ENCODE measurements around the gene PARD3B. TPM values are rescaled to one million over a fixed set of nuclear protein-coding genes. Genes with fewer than 3 reads are reported as not detected.

PARD3B gene
- total RNA-seq, 1 experiment from 2014 or later = 2.0 TPM

DNA sequence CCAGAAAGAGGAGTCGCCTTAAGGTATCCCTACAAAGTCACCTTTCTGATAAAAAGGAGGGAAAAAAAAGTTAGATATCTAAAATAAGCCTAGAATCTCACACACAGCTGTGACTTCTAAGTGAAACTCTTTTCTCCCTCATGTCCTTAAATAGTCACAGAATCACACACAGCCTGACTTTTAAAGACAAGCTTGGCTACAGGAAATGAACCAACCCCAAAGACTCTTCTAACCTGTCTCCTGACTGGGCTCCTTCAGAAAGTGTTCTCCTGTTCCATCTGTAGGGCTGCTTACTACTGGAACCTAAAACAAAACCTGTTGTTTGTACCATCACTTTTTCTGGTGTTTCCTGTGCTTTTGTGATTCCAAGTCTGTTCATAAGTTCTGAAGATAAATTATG, 1074.3 kb downstream of the PARD3B start:
- no peak for ATAC-seq

More for the DNA sequence above, 1074.3 kb downstream of the PARD3B start:
- H3K9me3 ChIP-seq (ENCODE audit: control insufficient read depth in 1 of 2, insufficient read depth in 1 of 2, low read depth in 1 of 2, low read length in 2 of 2) = no peaks in the 10 kb centered on the region
- H3K27me3 ChIP-seq (ENCODE audit: insufficient read depth, low read length) = no peaks in the 10 kb centered on the region
- H4K20me1 ChIP-seq (ENCODE audit: insufficient read depth) = no peaks in the 10 kb centered on the region
- H3K9ac ChIP-seq (ENCODE audit: low read length) = no peak overlapping the region
- DNase-seq (ENCODE audit: low read depth, low spot score) = no peak
- BruUV-seq (replicated peaks) = no TSS peak
- H3K4me2 ChIP-seq (ENCODE audit: low read length) = no peak overlapping the region
- ChIA-PET RAD21 (ENCODE audit: low non-redundant PET in 1 of 2, low total read pairs in 2 of 2, uncharacterized antibody in 2 of 2, unreplicated experiment in 2 of 2) (no interaction called here), POLR2A (no interaction called here), CTCF (no interaction called here)
- H3K79me2 ChIP-seq (ENCODE audit: insufficient read depth, low read length) = no peaks in the 10 kb centered on the region
- intact Hi-C loops (cut with micrococcal nuclease) = no loop called here
- no peaks in the 10 kb centered on the region for H3K4me1 ChIP-seq (ENCODE audit: control insufficient read depth in 1 of 2, insufficient read depth in 2 of 2, low read length in 2 of 2)
- no peaks in the 10 kb centered on the region for H3K36me3 ChIP-seq (ENCODE audit: control insufficient read depth in 1 of 2, insufficient read depth in 2 of 2, low read length in 2 of 2)
- H3K9me2 ChIP-seq (ENCODE audit: insufficient read depth) = no peaks in the 10 kb centered on the region
- H3K4me3 ChIP-seq (replicated peaks in 1 of 2; ENCODE audit: low read depth in 1 of 2, low read length in 2 of 2) = no peak overlapping the region
- TF ChIP-seq, protein P1, sequence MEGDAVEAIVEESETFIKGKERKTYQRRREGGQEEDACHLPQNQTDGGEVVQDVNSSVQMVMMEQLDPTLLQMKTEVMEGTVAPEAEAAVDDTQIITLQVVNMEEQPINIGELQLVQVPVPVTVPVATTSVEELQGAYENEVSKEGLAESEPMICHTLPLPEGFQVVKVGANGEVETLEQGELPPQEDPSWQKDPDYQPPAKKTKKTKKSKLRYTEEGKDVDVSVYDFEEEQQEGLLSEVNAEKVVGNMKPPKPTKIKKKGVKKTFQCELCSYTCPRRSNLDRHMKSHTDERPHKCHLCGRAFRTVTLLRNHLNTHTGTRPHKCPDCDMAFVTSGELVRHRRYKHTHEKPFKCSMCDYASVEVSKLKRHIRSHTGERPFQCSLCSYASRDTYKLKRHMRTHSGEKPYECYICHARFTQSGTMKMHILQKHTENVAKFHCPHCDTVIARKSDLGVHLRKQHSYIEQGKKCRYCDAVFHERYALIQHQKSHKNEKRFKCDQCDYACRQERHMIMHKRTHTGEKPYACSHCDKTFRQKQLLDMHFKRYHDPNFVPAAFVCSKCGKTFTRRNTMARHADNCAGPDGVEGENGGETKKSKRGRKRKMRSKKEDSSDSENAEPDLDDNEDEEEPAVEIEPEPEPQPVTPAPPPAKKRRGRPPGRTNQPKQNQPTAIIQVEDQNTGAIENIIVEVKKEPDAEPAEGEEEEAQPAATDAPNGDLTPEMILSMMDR (IDR thresholded peaks at IDR 0.05 in 2 of 3, conservative IDR thresholded peaks at IDR 0.05 in 1 of 3; ENCODE audit: borderline replicate concordance in 1 of 3, insufficient read depth in 1 of 3, low read depth in 2 of 3, low read length in 2 of 3) = no peak
- no peak for TF ChIP-seq POLR2AphosphoS5 (IDR thresholded peaks at IDR 0.05; ENCODE audit: low read depth, low read length)
- TF ChIP-seq, protein P2, sequence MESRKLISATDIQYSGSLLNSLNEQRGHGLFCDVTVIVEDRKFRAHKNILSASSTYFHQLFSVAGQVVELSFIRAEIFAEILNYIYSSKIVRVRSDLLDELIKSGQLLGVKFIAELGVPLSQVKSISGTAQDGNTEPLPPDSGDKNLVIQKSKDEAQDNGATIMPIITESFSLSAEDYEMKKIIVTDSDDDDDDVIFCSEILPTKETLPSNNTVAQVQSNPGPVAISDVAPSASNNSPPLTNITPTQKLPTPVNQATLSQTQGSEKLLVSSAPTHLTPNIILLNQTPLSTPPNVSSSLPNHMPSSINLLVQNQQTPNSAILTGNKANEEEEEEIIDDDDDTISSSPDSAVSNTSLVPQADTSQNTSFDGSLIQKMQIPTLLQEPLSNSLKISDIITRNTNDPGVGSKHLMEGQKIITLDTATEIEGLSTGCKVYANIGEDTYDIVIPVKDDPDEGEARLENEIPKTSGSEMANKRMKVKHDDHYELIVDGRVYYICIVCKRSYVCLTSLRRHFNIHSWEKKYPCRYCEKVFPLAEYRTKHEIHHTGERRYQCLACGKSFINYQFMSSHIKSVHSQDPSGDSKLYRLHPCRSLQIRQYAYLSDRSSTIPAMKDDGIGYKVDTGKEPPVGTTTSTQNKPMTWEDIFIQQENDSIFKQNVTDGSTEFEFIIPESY (IDR thresholded peaks at IDR 0.05; ENCODE audit: extremely low read depth, insufficient replicate concordance, low read length) = no peak
- TF ChIP-seq, protein P3, sequence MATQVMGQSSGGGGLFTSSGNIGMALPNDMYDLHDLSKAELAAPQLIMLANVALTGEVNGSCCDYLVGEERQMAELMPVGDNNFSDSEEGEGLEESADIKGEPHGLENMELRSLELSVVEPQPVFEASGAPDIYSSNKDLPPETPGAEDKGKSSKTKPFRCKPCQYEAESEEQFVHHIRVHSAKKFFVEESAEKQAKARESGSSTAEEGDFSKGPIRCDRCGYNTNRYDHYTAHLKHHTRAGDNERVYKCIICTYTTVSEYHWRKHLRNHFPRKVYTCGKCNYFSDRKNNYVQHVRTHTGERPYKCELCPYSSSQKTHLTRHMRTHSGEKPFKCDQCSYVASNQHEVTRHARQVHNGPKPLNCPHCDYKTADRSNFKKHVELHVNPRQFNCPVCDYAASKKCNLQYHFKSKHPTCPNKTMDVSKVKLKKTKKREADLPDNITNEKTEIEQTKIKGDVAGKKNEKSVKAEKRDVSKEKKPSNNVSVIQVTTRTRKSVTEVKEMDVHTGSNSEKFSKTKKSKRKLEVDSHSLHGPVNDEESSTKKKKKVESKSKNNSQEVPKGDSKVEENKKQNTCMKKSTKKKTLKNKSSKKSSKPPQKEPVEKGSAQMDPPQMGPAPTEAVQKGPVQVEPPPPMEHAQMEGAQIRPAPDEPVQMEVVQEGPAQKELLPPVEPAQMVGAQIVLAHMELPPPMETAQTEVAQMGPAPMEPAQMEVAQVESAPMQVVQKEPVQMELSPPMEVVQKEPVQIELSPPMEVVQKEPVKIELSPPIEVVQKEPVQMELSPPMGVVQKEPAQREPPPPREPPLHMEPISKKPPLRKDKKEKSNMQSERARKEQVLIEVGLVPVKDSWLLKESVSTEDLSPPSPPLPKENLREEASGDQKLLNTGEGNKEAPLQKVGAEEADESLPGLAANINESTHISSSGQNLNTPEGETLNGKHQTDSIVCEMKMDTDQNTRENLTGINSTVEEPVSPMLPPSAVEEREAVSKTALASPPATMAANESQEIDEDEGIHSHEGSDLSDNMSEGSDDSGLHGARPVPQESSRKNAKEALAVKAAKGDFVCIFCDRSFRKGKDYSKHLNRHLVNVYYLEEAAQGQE (IDR thresholded peaks at IDR 0.05; ENCODE audit: low read depth) = no peak
- TF ChIP-seq POLR2A (IDR thresholded peaks at IDR 0.05; ENCODE audit: borderline replicate concordance, extremely low read depth, insufficient read depth, insufficient read length) = no peak
- TF ChIP-seq ZNF274 (IDR thresholded peaks at IDR 0.05; ENCODE audit: low read depth, low read length) = no peak
- TF ChIP-seq FOSL1 (IDR thresholded peaks at IDR 0.05; ENCODE audit: low read depth) = no peak
- TF ChIP-seq, protein P4, sequence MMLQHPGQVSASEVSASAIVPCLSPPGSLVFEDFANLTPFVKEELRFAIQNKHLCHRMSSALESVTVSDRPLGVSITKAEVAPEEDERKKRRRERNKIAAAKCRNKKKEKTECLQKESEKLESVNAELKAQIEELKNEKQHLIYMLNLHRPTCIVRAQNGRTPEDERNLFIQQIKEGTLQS (IDR thresholded peaks at IDR 0.05) = no peak
- no peak for TF ChIP-seq EGR1 (IDR thresholded peaks at IDR 0.05; ENCODE audit: low read depth)
- TF ChIP-seq EZH2phosphoT487 (IDR thresholded peaks at IDR 0.05; ENCODE audit: borderline replicate concordance) = no peak
- no peak for TF ChIP-seq RAD21 (IDR thresholded peaks at IDR 0.05; ENCODE audit: low read depth)
- no peak for TF ChIP-seq TCF7L2 (IDR thresholded peaks at IDR 0.05; ENCODE audit: borderline replicate concordance, extremely low read depth, insufficient read depth, insufficient read length)
- no peak for TF ChIP-seq YY1 (IDR thresholded peaks at IDR 0.05; ENCODE audit: extremely low read depth, insufficient replicate concordance, low read depth, low read length)
- no peak for TF ChIP-seq SP1 (IDR thresholded peaks at IDR 0.05; ENCODE audit: low read depth)
- TF ChIP-seq, protein P5, sequence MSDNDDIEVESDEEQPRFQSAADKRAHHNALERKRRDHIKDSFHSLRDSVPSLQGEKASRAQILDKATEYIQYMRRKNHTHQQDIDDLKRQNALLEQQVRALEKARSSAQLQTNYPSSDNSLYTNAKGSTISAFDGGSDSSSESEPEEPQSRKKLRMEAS (IDR thresholded peaks at IDR 0.05) = no peak
- TF ChIP-seq SIN3A (IDR thresholded peaks at IDR 0.05; ENCODE audit: low read depth) = no peak
- no peak for TF ChIP-seq SRF (IDR thresholded peaks at IDR 0.05; ENCODE audit: low read depth)
- no peak overlapping the region for H3K27ac ChIP-seq (ENCODE audit: low read depth, low read length)
- no peak overlapping the region for H2AFZ ChIP-seq (ENCODE audit: low read depth, low read length, poor library complexity, severe bottlenecking)
